ENCODE results near the gene CLIC3.

DNA sequence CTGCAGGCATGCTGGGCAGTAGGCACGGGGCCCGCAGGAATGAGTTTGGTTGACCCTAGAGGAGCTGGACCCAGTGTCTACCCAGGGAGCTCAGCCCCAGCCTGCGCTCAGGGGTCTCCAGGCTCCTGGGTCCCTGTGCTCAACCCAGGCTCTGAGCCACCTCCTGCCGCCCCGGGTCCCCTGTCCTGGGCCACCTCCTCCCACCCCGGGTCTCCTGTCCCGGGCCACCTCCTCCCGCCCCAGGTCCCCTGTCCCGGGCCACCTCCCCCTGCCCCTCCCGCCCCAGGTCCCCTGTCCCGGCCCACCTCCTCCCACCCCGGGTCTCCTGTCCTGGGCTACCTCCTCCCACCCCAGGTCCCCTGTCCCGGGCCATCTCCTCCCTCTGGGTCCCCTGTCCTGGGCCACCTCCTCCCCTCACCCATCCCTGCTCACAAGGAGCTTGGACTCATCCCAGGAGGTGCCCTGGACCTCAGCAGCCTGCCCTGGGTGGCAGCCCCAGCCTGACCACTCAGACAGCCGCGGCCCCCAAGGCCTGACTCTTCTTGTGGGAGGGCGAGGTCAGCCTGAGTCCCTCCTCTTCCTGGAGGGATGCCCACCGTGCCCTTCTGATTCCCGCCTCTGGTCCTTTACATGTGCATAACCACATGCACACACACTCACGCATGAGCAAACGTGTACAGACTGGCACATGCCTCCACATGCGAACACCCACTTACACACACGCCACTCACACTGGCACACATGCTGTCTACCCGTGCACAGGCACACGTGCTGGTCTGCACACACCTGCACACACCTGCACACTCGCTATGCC is 41.9 kb downstream of the CLIC3 start:
- no peak for TF ChIP-seq POLR2AphosphoS5 (IDR thresholded peaks at IDR 0.05; ENCODE audit: low read depth, low read length)
- no peak for TF ChIP-seq POLR2A (IDR thresholded peaks at IDR 0.05; ENCODE audit: low read depth, low read length)
